Measurements from ENCODE around the gene WDR35. TPM values are rescaled to one million over a fixed set of nuclear protein-coding genes. Genes with fewer than 3 reads are reported as not detected.

WDR35 gene
- total RNA-seq, 4 donors from 2014 or later: 6.4 to 11.0 (median 7.6) TPM

- TF ChIP-seq CTCF (IDR thresholded peaks at IDR 0.05; ENCODE audit: low read depth): no peak
Measured at GRCh38 chr2:20008703-20009102, 18.8 kb upstream of the WDR35 start.

- no peak for TF ChIP-seq CTCF (IDR thresholded peaks at IDR 0.05; ENCODE audit: low read depth)
Measured at GRCh38 chr2:20005891-20006470, 16.1 kb upstream of the WDR35 start.

- TF ChIP-seq CTCF (IDR thresholded peaks at IDR 0.05; ENCODE audit: low read depth): no peak
Measured at GRCh38 chr2:20005067-20005627, 15.2 kb upstream of the WDR35 start.

GRCh38 chr2:20001361-20001863 lies 11.5 kb upstream of the WDR35 start:
- no peak for TF ChIP-seq CTCF (IDR thresholded peaks at IDR 0.05; ENCODE audit: low read depth)

- TF ChIP-seq CTCF (IDR thresholded peaks at IDR 0.05; ENCODE audit: low read depth): no peak
Measured at GRCh38 chr2:19993731-19994130, 3.8 kb upstream of the WDR35 start.

- no peak for TF ChIP-seq CTCF (IDR thresholded peaks at IDR 0.05; ENCODE audit: low read depth)
Measured at GRCh38 chr2:19991895-19992294, 2.0 kb upstream of the WDR35 start.

- TF ChIP-seq CTCF (IDR thresholded peaks at IDR 0.05; ENCODE audit: low read depth): no peak
Measured at GRCh38 chr2:19990416-19990728, 467 bp upstream of the WDR35 start.

Measured in subcutaneous adipose tissue (tissue), 4 donors.